Neuron (in vitro differentiated cells): ENCODE measurements around the gene UBD.

ENCODE experiments used
- H2AFZ ChIP-seq: one replicate; pipeline ENCODE4 v1.6.1; 2013; ENCODE audit warnings: low read depth, mild to moderate bottlenecking, inconsistent platforms, low read length, moderate library complexity
- H3K27me3 ChIP-seq: one replicate; pipeline ENCODE4 v1.6.1; 2013; ENCODE audit warnings: low read length; ENCODE audit not compliant: insufficient read depth
- H3K36me3 ChIP-seq: one replicate; pipeline ENCODE4 v1.6.1; 2013; ENCODE audit warnings: low read length; ENCODE audit not compliant: insufficient read depth
- H3K4me1 ChIP-seq: one replicate; pipeline ENCODE4 v1.6.1; 2013; ENCODE audit warnings: low read length; ENCODE audit not compliant: insufficient read depth
- H3K4me3 ChIP-seq: 2 replicates; pipeline ENCODE4 v1.5.1; 2013; ENCODE audit warnings: mild to moderate bottlenecking, low read length, moderate library complexity
- H3K9me3 ChIP-seq: one replicate; pipeline ENCODE4 v1.6.1; 2013; ENCODE audit warnings: low read length

Gene UBD

DNA sequence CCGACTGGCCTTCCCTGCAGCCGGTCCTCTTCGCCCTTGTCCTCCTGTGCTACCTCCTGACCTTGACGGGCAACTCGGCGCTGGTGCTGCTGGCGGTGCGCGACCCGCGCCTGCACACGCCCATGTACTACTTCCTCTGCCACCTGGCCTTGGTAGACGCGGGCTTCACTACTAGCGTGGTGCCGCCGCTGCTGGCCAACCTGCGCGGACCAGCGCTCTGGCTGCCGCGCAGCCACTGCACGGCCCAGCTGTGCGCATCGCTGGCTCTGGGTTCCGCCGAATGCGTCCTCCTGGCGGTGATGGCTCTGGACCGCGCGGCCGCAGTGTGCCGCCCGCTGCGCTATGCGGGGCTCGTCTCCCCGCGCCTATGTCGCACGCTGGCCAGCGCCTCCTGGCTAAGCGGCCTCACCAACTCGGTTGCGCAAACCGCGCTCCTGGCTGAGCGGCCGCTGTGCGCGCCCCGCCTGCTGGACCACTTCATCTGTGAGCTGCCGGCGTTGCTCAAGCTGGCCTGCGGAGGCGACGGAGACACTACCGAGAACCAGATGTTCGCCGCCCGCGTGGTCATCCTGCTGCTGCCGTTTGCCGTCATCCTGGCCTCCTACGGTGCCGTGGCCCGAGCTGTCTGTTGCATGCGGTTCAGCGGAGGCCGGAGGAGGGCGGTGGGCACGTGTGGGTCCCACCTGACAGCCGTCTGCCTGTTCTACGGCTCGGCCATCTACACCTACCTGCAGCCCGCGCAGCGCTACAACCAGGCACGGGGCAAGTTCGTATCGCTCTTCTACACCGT lies 6.1 kb downstream of the UBD start:
- H3K4me1 ChIP-seq, result no peaks in the 10 kb centered on the region
- H3K4me3 ChIP-seq, result no peak overlapping the region
- H3K9me3 ChIP-seq, result no peaks in the 10 kb centered on the region
- no peaks in the 10 kb centered on the region for H3K36me3 ChIP-seq
- H3K27me3 ChIP-seq, result peaks cover 66% of the 10 kb centered on the region
- H2AFZ ChIP-seq, result no peak overlapping the region

- Histone ChIP-seq H3K4me3 (no peak overlapping the region), H3K9me3 (no peaks in the 10 kb centered on the region), H3K27me3 (peaks cover 68% of the 10 kb centered on the region), H3K36me3 (no peaks in the 10 kb centered on the region), H3K4me1 (no peaks in the 10 kb centered on the region), H2AFZ (no peak overlapping the region)
These were observed 7.0 kb downstream of the UBD start for GRCh38 chr6:29552512-29553051.

GRCh38 chr6:29547573-29547972 lies 12.0 kb downstream of the UBD start:
- H3K36me3 ChIP-seq, result no peaks in the 10 kb centered on the region
- no peak overlapping the region for H2AFZ ChIP-seq
- no peak overlapping the region for H3K4me3 ChIP-seq
- no peaks in the 10 kb centered on the region for H3K9me3 ChIP-seq
- peaks cover 37% of the 10 kb centered on the region for H3K27me3 ChIP-seq
- no peaks in the 10 kb centered on the region for H3K4me1 ChIP-seq

DNA sequence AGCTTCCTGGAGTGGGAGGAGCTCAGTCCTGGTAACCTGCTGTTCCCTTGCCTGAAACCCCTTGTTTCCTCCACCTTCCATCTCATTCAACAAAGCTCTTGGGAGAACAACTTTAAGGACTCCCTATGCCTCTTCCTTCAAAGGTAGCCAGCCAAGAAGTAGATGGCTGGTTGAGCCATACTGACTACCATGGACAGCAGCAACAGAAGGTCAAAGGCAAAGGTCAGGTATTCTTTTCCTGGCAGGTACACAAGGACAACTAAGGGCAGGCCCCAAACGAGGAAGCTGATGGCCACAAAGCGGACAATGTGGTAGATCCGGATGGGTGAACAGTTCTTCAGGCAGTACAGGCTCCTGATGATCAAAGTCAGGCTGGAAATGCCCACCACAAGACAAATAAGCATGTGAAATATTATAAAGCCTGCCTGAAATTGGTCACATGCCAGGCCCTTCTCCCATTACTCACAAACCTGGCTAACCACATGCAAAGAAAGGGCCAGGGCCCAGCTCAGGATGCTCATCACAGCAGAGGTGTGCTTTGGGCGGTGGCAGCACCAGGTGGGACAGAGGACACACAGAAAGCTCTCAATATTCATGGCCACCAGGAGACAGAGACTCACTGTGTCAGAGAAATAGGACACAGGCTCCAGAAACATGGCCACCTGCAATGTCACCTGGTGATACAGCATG lies 21.7 kb downstream of the UBD start:
- Histone ChIP-seq H2AFZ (no peak overlapping the region), H3K9me3 (no peaks in the 10 kb centered on the region), H3K4me1 (no peaks in the 10 kb centered on the region), H3K4me3 (no peak overlapping the region), H3K36me3 (no peaks in the 10 kb centered on the region), H3K27me3 (peaks cover 2% of the 10 kb centered on the region)

GRCh38 chr6:29532320-29532951 lies 27.1 kb downstream of the UBD start:
- Histone ChIP-seq H3K9me3 (no peaks in the 10 kb centered on the region), H3K4me3 (no peak overlapping the region), H3K4me1 (no peaks in the 10 kb centered on the region), H3K27me3 (no peaks in the 10 kb centered on the region), H3K36me3 (no peaks in the 10 kb centered on the region), H2AFZ (no peak overlapping the region)

GRCh38 chr6:29531668-29532067 lies 27.9 kb downstream of the UBD start:
- H3K27me3 ChIP-seq, result no peaks in the 10 kb centered on the region

GRCh38 chr6:29530671-29531310 lies 28.7 kb downstream of the UBD start:
- Histone ChIP-seq H3K27me3 (no peaks in the 10 kb centered on the region), H3K9me3 (no peaks in the 10 kb centered on the region), H2AFZ (no peak overlapping the region), H3K4me1 (no peaks in the 10 kb centered on the region), H3K4me3 (no peak overlapping the region), H3K36me3 (no peaks in the 10 kb centered on the region)

More at GRCh38 chr6:29531668-29532067, 27.9 kb downstream of the UBD start:
- H3K4me1 ChIP-seq, result no peaks in the 10 kb centered on the region
- no peak overlapping the region for H2AFZ ChIP-seq
- no peaks in the 10 kb centered on the region for H3K9me3 ChIP-seq
- no peaks in the 10 kb centered on the region for H3K36me3 ChIP-seq
- no peak overlapping the region for H3K4me3 ChIP-seq

GRCh38 chr6:29529956-29530355 lies 29.6 kb downstream of the UBD start:
- H3K36me3 ChIP-seq, result no peaks in the 10 kb centered on the region

GRCh38 chr6:29528988-29529560 lies 30.5 kb downstream of the UBD start:
- Histone ChIP-seq H3K4me3 (no peak overlapping the region), H3K27me3 (no peaks in the 10 kb centered on the region), H3K4me1 (no peaks in the 10 kb centered on the region), H3K9me3 (no peaks in the 10 kb centered on the region), H3K36me3 (no peaks in the 10 kb centered on the region), H2AFZ (no peak overlapping the region)

More at GRCh38 chr6:29529956-29530355, 29.6 kb downstream of the UBD start:
- H3K27me3 ChIP-seq, result no peaks in the 10 kb centered on the region
- H3K4me3 ChIP-seq, result no peak overlapping the region
- H3K4me1 ChIP-seq, result no peaks in the 10 kb centered on the region
- no peaks in the 10 kb centered on the region for H3K9me3 ChIP-seq
- no peak overlapping the region for H2AFZ ChIP-seq

DNA sequence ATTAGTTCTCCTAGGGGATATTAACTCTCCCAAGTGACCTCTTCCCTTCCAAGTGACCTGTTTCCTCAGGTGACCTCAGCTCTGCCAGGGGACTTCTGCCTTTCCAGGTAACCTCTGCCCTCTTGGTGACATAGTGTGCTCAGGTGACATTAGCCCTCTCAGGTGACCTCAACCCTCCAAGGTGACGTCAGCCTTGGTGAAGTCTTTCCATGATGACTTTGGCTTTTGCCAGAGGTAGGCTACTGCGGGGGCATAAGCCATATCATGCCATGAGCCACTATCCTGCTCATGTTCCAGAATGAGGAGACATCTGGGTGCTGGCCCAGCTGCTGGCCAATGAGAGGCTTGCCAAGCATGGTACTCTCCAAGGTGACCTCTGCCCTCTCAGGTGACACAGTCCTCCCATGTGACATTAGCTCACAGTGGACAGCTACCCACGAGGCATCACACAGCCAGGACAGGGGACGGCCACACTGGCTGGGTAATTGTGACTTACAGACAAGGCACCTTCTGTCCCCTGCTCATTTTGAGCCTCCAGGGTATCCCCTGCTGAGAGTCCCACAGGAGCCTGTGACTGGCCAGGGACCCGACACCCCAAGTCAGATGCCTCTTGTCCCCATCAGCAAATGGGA lies 31.1 kb downstream of the UBD start:
- Histone ChIP-seq H3K36me3 (no peaks in the 10 kb centered on the region), H3K4me1 (no peaks in the 10 kb centered on the region)

DNA sequence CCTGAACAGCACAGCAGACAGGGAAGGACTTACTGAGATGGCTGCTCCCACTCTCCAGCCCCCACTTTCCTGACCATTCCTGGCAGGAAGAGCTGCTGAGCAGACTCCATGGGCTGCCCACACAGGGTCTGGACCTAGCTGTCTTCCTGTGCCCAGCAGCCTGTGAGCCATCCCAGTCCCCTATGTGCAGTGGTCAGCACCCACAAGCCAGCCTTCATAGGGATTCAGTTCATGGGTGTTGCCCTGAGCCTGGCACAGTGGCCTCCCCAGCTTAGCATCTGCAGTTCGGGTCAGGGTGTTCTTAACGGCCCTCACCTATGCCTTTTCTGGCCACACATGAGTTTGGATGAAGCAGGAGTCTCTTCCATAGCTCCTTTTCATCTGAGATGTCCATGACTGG lies 32.0 kb downstream of the UBD start:
- Histone ChIP-seq H3K27me3 (no peaks in the 10 kb centered on the region), H3K36me3 (no peaks in the 10 kb centered on the region), H3K9me3 (no peaks in the 10 kb centered on the region), H3K4me1 (no peaks in the 10 kb centered on the region), H3K4me3 (no peak overlapping the region), H2AFZ (no peak overlapping the region)

More for the DNA sequence above, 31.1 kb downstream of the UBD start:
- no peak overlapping the region for H3K4me3 ChIP-seq
- H2AFZ ChIP-seq, result no peak overlapping the region
- no peaks in the 10 kb centered on the region for H3K9me3 ChIP-seq
- H3K27me3 ChIP-seq, result no peaks in the 10 kb centered on the region

- Histone ChIP-seq H3K9me3 (no peaks in the 10 kb centered on the region), H3K27me3 (no peaks in the 10 kb centered on the region), H3K4me3 (no peak overlapping the region), H3K36me3 (no peaks in the 10 kb centered on the region), H3K4me1 (no peaks in the 10 kb centered on the region), H2AFZ (no peak overlapping the region)
These were observed 32.4 kb downstream of the UBD start for GRCh38 chr6:29527126-29527525.
